ENCODE results near the gene F7.

DNA sequence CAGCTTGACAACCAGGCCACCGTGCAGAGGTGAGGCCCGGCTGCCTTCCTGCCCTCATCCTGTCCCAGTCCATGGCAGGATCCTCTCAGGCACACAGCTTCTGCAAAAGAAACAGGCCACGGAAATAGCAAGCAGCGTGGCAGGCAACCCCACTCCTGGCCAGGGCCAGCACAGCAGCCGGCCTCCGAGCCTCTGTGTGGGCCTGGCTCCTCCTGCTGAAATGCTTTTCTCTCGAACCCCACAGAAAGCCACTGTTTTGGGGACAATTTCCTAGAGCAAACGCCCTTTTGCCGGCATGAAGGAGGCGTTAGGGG, 39.5 kb upstream of the F7 start:
- TF ChIP-seq FOXP1 (CRISPR knock-in tag; IDR thresholded peaks at IDR 0.05; ENCODE audit: borderline replicate concordance) (no peak), JUN (CRISPR knock-in tag; IDR thresholded peaks at IDR 0.05) (no peak), SP1 (CRISPR knock-in tag; conservative IDR thresholded peaks at IDR 0.05) (no peak), ETV6 (CRISPR knock-in tag; IDR thresholded peaks at IDR 0.05) (no peak), USF2 (CRISPR knock-in tag; IDR thresholded peaks at IDR 0.05) (no peak), NFE2L1 (CRISPR knock-in tag; IDR thresholded peaks at IDR 0.05) (no peak), FOXJ3 (CRISPR knock-in tag; IDR thresholded peaks at IDR 0.05; ENCODE audit: borderline replicate concordance) (no peak), CREM (CRISPR knock-in tag; IDR thresholded peaks at IDR 0.05) (no peak)
- TF ChIP-seq, protein P1, sequence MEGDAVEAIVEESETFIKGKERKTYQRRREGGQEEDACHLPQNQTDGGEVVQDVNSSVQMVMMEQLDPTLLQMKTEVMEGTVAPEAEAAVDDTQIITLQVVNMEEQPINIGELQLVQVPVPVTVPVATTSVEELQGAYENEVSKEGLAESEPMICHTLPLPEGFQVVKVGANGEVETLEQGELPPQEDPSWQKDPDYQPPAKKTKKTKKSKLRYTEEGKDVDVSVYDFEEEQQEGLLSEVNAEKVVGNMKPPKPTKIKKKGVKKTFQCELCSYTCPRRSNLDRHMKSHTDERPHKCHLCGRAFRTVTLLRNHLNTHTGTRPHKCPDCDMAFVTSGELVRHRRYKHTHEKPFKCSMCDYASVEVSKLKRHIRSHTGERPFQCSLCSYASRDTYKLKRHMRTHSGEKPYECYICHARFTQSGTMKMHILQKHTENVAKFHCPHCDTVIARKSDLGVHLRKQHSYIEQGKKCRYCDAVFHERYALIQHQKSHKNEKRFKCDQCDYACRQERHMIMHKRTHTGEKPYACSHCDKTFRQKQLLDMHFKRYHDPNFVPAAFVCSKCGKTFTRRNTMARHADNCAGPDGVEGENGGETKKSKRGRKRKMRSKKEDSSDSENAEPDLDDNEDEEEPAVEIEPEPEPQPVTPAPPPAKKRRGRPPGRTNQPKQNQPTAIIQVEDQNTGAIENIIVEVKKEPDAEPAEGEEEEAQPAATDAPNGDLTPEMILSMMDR (IDR thresholded peaks at IDR 0.05) = no peak

All from WTC11 (cell line).